BE2C (cell line): ENCODE data around the gene TPCN2.

ENCODE experiments used
- DNase-seq: peaks from one replicate; pipeline ENCODE4 v3.0.0-alpha.2; 2020
- H3K27me3 ChIP-seq: fragments of 250-450 bp; sonication (Bioruptor Pico); 2 replicates; pipeline ENCODE4 v1.5.1; 2020; ENCODE audit warnings: mild to moderate bottlenecking
- H3K36me3 ChIP-seq: fragments of 250-450 bp; sonication (Bioruptor Pico); 2 replicates; pipeline ENCODE4 v1.5.1; 2020; ENCODE audit warnings: mild to moderate bottlenecking
- H3K4me1 ChIP-seq: fragments of 250-450 bp; sonication (Bioruptor Pico); 2 replicates; pipeline ENCODE4 v1.5.1; 2020
- H3K4me3 ChIP-seq: 2 replicates; pipeline ENCODE4 v1.5.1; 2011; ENCODE audit warnings: low read depth, low read length
- H3K9me3 ChIP-seq: fragments of 250-450 bp; sonication (Bioruptor Pico); 2 replicates; pipeline ENCODE4 v1.5.1; 2020
- TF ChIP-seq, protein P1 (sequence below): IDR thresholded peaks from 2 replicates; pipeline ENCODE4 v1.5.1; 2012; ENCODE audit warnings: mild to moderate bottlenecking, low read depth, low read length

Gene TPCN2

GRCh38 chr11:69167916-69168691 is 119.4 kb downstream of the TPCN2 start:
- Histone ChIP-seq H3K27me3 (no peaks in the 10 kb centered on the region), H3K4me3 (no peak overlapping the region), H3K4me1 (peaks cover 10% of the 10 kb centered on the region), H3K9me3 (no peaks in the 10 kb centered on the region; the same call in 1 of the 2 replicates), H3K36me3 (no peaks in the 10 kb centered on the region)
- no peak for DNase-seq
- TF ChIP-seq, protein P1, sequence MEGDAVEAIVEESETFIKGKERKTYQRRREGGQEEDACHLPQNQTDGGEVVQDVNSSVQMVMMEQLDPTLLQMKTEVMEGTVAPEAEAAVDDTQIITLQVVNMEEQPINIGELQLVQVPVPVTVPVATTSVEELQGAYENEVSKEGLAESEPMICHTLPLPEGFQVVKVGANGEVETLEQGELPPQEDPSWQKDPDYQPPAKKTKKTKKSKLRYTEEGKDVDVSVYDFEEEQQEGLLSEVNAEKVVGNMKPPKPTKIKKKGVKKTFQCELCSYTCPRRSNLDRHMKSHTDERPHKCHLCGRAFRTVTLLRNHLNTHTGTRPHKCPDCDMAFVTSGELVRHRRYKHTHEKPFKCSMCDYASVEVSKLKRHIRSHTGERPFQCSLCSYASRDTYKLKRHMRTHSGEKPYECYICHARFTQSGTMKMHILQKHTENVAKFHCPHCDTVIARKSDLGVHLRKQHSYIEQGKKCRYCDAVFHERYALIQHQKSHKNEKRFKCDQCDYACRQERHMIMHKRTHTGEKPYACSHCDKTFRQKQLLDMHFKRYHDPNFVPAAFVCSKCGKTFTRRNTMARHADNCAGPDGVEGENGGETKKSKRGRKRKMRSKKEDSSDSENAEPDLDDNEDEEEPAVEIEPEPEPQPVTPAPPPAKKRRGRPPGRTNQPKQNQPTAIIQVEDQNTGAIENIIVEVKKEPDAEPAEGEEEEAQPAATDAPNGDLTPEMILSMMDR: no peak

- TF ChIP-seq, protein P1: no peak
- DNase-seq: no peak
- no peaks in the 10 kb centered on the region for H3K9me3 ChIP-seq
- H3K4me1 ChIP-seq: peaks cover 10% of the 10 kb centered on the region
- no peaks in the 10 kb centered on the region for H3K27me3 ChIP-seq
- no peaks in the 10 kb centered on the region for H3K36me3 ChIP-seq
- H3K4me3 ChIP-seq: no peak overlapping the region
These were observed 120.7 kb downstream of the TPCN2 start for GRCh38 chr11:69169479-69169878.

- Histone ChIP-seq H3K4me1 (peaks cover 10% of the 10 kb centered on the region), H3K4me3 (no peak overlapping the region), H3K36me3 (no peaks in the 10 kb centered on the region), H3K9me3 (no peaks in the 10 kb centered on the region), H3K27me3 (no peaks in the 10 kb centered on the region)
- TF ChIP-seq, protein P1: no peak
- no peak for DNase-seq
These were observed 122.0 kb downstream of the TPCN2 start for GRCh38 chr11:69170704-69171103.

DNA sequence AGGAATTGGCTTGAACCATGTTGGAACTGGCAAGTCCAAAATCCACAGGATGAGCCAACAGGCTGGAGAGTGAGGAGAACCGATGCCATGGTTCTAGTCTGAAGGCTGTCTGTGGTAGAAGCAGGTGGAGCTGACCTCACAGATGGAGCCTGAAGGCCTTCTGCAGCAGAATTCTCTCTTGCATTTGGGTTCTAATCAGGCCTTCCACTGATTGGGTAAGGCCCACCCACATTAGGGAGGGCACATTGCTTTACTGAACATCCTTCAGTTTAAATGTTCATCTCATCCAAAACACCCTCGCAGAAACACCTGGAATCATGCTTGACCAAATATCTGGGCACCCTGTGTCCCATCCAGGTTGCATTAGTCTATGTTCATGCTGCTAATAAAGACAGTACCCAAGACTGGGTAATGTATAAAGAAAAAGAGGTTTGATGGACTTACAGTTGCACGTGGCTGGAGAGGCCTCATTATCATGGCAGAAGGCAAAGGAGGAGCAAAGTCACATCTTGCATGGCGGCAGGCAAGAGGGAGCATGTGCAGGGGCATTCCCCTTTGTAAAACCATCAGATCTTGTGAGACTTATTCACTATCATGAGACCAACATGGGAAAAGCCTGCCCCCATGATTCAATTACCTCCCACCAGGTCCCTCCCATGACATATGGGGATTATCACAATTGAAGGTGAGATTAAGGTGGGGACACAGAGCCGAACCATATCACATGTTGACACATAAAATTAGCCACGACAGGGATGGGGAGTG is 122.9 kb downstream of the TPCN2 start:
- Histone ChIP-seq H3K4me1 (peaks cover 5% of the 10 kb centered on the region; the same call in 1 of the 2 replicates), H3K4me3 (no peak overlapping the region), H3K36me3 (no peaks in the 10 kb centered on the region), H3K9me3 (no peaks in the 10 kb centered on the region), H3K27me3 (no peaks in the 10 kb centered on the region)
- TF ChIP-seq, protein P1: no peak
- no peak for DNase-seq

DNA sequence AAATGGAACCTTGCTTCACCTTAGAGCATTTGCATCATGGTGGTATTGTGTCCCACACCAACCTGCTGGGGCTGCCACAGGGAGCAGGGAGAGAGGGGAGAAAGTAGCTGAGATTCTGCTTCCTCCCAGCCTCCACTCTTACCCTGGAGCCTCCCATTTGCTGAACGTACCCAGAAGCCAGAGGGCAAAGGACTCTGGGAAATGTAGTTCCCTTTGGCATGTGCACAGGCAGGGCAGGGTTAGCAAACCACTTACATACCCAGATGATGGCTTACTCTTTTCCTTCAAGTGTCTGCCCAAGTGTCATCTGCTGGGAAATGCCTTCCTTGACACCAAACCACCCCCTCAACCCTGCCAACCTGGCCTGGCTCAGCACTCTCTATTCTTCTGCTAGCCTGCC is 123.9 kb downstream of the TPCN2 start:
- TF ChIP-seq, protein P1: no peak
- Histone ChIP-seq H3K4me1 (peaks cover 5% of the 10 kb centered on the region; the same call in 1 of the 2 replicates), H3K9me3 (no peaks in the 10 kb centered on the region), H3K27me3 (no peaks in the 10 kb centered on the region), H3K4me3 (no peak overlapping the region), H3K36me3 (no peaks in the 10 kb centered on the region)
- DNase-seq: no peak

DNA sequence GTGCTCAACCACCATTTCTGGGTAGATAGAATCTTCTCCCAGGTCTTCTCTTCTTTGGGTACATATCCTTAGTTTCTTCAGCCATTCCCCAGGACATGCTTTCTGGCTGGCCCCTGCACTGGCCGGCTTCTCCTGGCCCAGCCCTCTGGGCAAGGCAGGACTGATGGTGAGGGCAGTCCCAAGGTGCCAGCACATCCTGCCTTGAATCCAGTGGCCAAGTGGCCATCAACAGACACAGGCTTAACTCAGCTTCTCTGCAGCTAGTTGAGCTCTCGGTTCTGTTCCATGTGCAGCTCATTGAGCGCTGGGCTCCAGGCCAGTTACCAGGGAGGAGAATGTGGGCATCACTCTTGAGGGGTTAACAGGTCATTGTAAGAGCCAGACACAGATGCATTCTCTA is 124.6 kb downstream of the TPCN2 start:
- TF ChIP-seq, protein P1: no peak
- Histone ChIP-seq H3K4me1 (peaks cover 5% of the 10 kb centered on the region; the same call in 1 of the 2 replicates), H3K27me3 (no peaks in the 10 kb centered on the region), H3K36me3 (no peaks in the 10 kb centered on the region), H3K4me3 (no peak overlapping the region), H3K9me3 (no peaks in the 10 kb centered on the region; the same call in 1 of the 2 replicates)
- no peak for DNase-seq
